ENCODE results near the gene CRYL1. TPM values are rescaled to one million over a fixed set of nuclear protein-coding genes. Genes with fewer than 3 reads are reported as not detected.

CRYL1 gene
- total RNA-seq, 4 donors from 2014 or later = 39.1 to 63.6 (median 54.2) TPM

DNA sequence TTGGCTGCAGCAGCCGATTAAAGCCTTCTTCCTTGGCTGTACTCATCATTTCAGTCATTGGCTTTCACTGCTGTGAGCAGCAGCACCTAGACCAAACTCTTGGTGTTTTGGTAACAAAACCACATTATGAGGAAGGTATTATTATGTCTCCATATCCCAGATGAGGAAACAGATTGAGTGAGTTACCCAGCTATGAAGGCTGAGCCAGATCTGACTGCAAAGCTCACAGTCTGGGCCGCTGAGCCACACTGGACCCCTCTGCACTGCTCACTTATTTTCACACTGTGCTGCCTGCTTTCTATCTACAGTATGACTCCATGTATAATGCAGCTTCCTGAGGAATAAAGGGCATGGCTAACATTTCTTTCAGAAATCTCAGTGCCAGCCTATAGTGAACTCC is 24.5 kb downstream of the CRYL1 start:
- TF ChIP-seq, protein P1, sequence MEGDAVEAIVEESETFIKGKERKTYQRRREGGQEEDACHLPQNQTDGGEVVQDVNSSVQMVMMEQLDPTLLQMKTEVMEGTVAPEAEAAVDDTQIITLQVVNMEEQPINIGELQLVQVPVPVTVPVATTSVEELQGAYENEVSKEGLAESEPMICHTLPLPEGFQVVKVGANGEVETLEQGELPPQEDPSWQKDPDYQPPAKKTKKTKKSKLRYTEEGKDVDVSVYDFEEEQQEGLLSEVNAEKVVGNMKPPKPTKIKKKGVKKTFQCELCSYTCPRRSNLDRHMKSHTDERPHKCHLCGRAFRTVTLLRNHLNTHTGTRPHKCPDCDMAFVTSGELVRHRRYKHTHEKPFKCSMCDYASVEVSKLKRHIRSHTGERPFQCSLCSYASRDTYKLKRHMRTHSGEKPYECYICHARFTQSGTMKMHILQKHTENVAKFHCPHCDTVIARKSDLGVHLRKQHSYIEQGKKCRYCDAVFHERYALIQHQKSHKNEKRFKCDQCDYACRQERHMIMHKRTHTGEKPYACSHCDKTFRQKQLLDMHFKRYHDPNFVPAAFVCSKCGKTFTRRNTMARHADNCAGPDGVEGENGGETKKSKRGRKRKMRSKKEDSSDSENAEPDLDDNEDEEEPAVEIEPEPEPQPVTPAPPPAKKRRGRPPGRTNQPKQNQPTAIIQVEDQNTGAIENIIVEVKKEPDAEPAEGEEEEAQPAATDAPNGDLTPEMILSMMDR (IDR thresholded peaks at IDR 0.05; ENCODE audit: low read depth) = no peak

DNA sequence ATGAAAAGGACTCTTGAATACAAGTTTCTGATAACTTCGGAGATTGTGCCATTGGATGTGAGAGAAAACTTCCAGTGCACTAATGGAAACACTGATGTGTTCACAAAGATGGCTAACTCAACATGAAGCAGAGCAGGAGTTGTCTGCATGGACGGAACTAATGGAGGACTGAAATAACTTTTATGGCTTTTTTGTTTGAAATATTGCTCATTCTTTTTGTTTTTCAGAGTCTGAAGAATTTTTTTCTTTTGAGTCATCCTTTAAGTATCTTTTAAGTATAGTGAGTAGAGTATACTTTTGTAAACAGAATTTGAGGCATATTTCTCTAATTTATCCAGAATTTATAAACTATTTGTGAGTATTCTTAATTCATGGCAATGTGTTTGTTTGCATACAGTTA is 25.7 kb downstream of the CRYL1 start:
- TF ChIP-seq, protein P1 (IDR thresholded peaks at IDR 0.05; ENCODE audit: low read depth) = no peak

DNA sequence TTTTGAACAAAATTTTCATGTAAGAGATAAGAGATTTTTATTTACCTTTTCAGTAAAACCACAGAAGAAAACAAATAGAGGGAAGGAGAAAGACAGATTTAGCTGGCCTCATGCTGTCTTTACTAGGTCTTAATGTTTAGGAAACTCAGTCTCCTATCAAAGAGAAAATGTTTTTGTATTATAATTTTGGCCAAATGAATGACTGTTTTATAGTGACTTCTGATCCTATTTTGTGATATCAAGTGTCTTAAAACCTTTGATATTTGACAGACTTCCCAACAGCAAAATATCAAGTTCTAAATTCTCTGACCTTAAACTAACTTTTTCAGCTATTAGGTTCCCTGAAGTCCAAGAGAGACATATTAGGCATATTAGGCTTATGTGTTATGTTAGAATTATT is 27.0 kb downstream of the CRYL1 start:
- TF ChIP-seq, protein P1 (IDR thresholded peaks at IDR 0.05; ENCODE audit: low read depth) = no peak

DNA sequence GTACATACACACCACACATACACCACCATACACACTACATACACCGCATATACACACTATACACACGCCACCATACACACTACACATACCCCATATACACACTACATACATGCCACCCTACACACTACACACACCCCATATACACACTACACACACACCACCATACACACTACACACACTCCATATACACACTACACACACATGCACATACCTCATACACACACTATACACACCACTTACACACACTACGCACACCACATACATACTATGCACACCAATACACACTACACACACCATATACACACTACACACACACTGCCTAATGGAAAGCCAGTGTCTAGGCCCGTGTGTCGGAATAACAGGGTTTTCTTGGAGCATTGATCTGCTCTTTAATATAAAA is 27.5 kb downstream of the CRYL1 start:
- TF ChIP-seq, protein P1 (IDR thresholded peaks at IDR 0.05; ENCODE audit: low read depth) = no peak

DNA sequence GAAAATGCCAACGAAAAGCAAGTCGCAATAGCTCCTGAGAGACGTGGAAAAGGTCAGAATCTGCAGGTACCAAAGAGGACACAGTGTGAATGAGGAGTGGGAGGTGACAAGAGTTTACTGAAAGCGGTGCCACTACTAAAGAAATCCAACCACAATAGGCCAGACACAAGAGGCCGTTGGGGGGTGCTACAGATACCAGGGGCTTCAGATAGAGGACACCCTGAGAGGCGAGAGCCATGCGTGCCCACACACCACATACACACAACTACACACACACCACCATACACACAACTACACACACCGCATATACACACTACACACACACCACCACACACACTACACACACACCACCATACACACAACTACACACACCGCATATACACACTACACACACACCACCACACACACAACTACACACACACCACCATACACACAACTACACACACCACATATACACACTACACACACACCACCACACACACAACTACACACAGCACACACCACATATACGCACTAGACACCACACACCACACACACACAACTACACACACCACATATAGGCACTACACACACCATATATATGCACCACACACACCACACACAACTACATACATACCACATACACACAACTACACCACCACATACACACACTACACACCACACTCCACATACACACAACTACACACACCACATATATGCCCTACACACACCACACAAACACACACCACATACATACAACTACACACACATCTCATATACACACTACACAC is 28.5 kb downstream of the CRYL1 start:
- TF ChIP-seq, protein P1 (IDR thresholded peaks at IDR 0.05; ENCODE audit: low read depth) = no peak

DNA sequence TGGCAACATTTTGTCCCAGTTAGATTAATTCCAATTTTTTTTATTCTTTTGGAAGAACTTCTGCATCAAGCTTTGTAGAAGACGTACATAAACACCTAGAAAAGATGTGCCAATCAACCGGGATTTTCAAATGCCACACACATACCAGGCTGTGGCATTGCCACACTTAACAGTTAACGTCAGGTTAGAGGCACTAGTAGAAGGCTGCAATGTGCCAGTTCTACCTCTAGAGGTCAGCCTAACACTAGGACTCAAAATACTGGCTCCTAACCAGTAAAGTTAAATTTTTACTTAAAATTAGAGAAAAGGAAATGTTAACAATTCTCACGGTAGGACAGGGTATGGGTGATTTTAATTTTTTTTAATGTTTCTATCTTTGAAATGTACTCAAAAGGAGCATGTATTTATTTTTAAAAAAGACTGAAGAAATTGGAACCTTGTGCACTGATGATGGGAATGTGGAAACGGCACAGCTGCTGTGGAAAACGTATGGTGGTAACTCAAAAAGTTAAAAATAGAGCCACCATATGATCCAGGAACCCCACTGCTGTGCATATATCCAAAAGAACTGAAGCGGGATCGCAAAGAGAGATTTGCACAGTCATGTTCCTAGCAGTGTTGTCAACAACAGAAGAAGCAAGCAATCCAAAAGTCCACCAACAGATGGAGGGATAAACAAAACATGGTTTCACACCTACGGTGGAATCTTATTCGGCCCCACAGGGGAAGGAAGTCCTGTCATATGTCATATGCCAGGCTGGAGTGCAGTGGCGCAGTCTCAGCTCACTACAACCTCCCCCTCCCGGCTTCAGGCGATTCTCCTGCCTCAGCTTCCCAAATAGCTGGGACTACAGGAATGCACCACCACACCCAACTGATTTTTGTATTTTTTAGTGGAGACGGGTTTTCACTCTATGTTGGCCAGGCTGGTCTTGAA is 30.3 kb downstream of the CRYL1 start:
- TF ChIP-seq, protein P1 (IDR thresholded peaks at IDR 0.05; ENCODE audit: low read depth) = no peak

DNA sequence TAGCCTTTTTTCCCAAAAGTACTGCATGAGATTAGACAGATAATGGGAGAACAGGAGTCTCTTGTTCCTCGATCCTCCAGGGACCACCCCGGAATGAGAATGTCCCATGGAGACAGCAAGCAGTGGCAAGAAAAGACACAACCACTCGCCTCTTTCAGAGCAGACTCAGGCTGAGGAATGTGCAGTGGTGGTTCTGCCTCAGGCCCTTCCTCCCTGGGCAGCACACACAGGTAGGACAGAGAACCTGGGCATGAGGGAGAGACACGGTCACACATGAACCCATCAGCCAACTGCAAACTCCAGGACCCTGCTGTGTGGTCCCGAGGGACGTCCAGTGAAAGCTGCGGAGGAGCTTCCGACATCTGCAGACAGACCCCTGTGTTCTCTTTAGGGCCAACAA is 31.0 kb downstream of the CRYL1 start:
- TF ChIP-seq, protein P1 (IDR thresholded peaks at IDR 0.05; ENCODE audit: low read depth) = no peak

Data from subcutaneous adipose tissue (tissue), 4 donors.